ENCODE measurements around the gene ARL8A.

ARL8A gene

GRCh38 chr1:202107801-202108731 is 36.5 kb downstream of the ARL8A start:
- peak; percentile 51 for DNase-seq

- peak; percentile 74 for DNase-seq
Measured at GRCh38 chr1:202107321-202107761, 37.2 kb downstream of the ARL8A start.

- DNase-seq = no peak
Measured at GRCh38 chr1:202106340-202107254, 37.9 kb downstream of the ARL8A start.

GRCh38 chr1:202105571-202106339 is 38.8 kb downstream of the ARL8A start:
- DNase-seq = no peak

- DNase-seq = no peak
Measured at GRCh38 chr1:202104073-202104472, 40.5 kb downstream of the ARL8A start.

GRCh38 chr1:202101184-202101583 is 43.4 kb downstream of the ARL8A start:
- peak; percentile 66 for DNase-seq

GRCh38 chr1:202093858-202094257 is 50.7 kb downstream of the ARL8A start:
- DNase-seq = no peak

- no peak for DNase-seq
Measured at GRCh38 chr1:202090994-202091393, 53.5 kb downstream of the ARL8A start.

- no peak for DNase-seq
Measured at GRCh38 chr1:202088206-202088605, 56.3 kb downstream of the ARL8A start.

- DNase-seq = no peak
Measured at GRCh38 chr1:202086579-202087350, 57.8 kb downstream of the ARL8A start.

- no peak for DNase-seq
Measured at GRCh38 chr1:202085682-202086373, 58.7 kb downstream of the ARL8A start.

- DNase-seq = no peak
Measured at GRCh38 chr1:202084791-202085681, 59.5 kb downstream of the ARL8A start.
